MCF 10A (cell line): ENCODE data around the gene ADAM22. TPM values are rescaled to one million over a fixed set of nuclear protein-coding genes. Genes with fewer than 3 reads are reported as not detected.

ENCODE experiments used
- BruUV-seq: library from RNA; stranded (reverse); fragments of 400-500 nt; replicated peaks from 2 replicates; lab custom pipeline; 2021; lab: Mats Ljungman, UMichigan
- CTCF ChIA-PET: fragments of 300-600 bp; sonication (Branson Sonifier 250); formaldehyde crosslinking; extraction: SDS; loops from one replicate; lab custom pipeline; 2021; ENCODE audit warnings: antibody characterized with exemption, inconsistent platforms; lab: Yijun Ruan, JAX
- POLR2A ChIA-PET: fragments of 300-600, 350-650 bp; sonication (Branson Sonifier 250); formaldehyde crosslinking; extraction: SDS; loops from one replicate; lab custom pipeline; 2020; ENCODE audit warnings: antibody characterized with exemption, inconsistent platforms; lab: Yijun Ruan, JAX
- DNase-seq: peaks from one replicate; pipeline ENCODE4 v3.0.0-alpha.2; 2018; ENCODE audit not compliant: unreplicated experiment
- H3K27ac Mint-ChIP-seq: one replicate; pipeline ENCODE4 v1.8.0; 2022; ENCODE audit warnings: mild to moderate bottlenecking, low read depth, mixed read lengths; ENCODE audit not compliant: unreplicated experiment
- H3K27me3 Mint-ChIP-seq: one replicate; pipeline ENCODE4 v1.8.0; 2022; ENCODE audit warnings: mixed read lengths; ENCODE audit not compliant: insufficient read depth, unreplicated experiment
- H3K36me3 Mint-ChIP-seq: one replicate; pipeline ENCODE4 v1.8.0; 2022; ENCODE audit warnings: mild to moderate bottlenecking, moderate library complexity, mixed read lengths; ENCODE audit not compliant: insufficient read depth, unreplicated experiment
- H3K4me1 Mint-ChIP-seq: one replicate; pipeline ENCODE4 v1.8.0; 2022; ENCODE audit warnings: mixed read lengths; ENCODE audit not compliant: insufficient read depth, unreplicated experiment
- H3K4me3 Mint-ChIP-seq: one replicate; pipeline ENCODE4 v1.8.0; 2022; ENCODE audit warnings: mild to moderate bottlenecking, moderate library complexity, mixed read lengths; ENCODE audit not compliant: unreplicated experiment
- H3K9me3 Mint-ChIP-seq: one replicate; pipeline ENCODE4 v1.8.0; 2022; ENCODE audit warnings: mixed read lengths; ENCODE audit not compliant: unreplicated experiment
- intact Hi-C: fragments of 100-400 bp; cut with micrococcal nuclease; formaldehyde crosslinking; loops from 2 replicates; pipeline ENCODE4 v1.14.1; 2022
- total RNA-seq: library from RNA; stranded (reverse); gene quantifications from 2 replicates; pipeline ENCODE4 v1.2.3, GENCODE V29; 2022
- TF ChIP-seq, protein P1 (sequence below): fragments of 200-600 bp; IDR thresholded peaks from one replicate; pipeline ENCODE4 v1.8.0; 2022; ENCODE audit warnings: antibody characterized with exemption, mild to moderate bottlenecking; ENCODE audit not compliant: unreplicated experiment

Gene ADAM22
- total RNA-seq, 1 experiment from 2014 or later = not detected

DNA sequence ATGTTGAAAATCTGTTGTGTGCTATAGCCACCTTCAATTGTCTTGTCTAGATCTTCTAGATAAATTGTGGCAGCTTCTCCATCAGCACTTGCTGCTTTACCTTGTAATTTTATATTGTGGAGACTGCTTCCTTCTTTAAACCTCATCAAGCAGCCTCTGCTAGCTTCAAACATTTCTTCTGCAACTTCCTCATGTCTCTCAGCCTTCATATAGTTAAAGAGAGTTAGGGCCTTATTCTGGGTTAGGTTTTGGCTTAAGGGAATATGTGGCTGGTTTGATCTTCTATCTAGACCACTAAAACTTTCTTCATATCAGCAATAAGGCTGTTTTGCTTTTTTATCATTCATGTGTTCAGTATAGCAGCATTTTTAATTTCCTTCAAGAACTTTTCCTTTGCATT is 128.2 kb downstream of the ADAM22 start:
- peaks cover 45% of the 10 kb centered on the region for H3K27me3 Mint-ChIP-seq
- TF ChIP-seq, protein P1, sequence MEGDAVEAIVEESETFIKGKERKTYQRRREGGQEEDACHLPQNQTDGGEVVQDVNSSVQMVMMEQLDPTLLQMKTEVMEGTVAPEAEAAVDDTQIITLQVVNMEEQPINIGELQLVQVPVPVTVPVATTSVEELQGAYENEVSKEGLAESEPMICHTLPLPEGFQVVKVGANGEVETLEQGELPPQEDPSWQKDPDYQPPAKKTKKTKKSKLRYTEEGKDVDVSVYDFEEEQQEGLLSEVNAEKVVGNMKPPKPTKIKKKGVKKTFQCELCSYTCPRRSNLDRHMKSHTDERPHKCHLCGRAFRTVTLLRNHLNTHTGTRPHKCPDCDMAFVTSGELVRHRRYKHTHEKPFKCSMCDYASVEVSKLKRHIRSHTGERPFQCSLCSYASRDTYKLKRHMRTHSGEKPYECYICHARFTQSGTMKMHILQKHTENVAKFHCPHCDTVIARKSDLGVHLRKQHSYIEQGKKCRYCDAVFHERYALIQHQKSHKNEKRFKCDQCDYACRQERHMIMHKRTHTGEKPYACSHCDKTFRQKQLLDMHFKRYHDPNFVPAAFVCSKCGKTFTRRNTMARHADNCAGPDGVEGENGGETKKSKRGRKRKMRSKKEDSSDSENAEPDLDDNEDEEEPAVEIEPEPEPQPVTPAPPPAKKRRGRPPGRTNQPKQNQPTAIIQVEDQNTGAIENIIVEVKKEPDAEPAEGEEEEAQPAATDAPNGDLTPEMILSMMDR = no peak
- H3K9me3 Mint-ChIP-seq = no peaks in the 10 kb centered on the region
- no TSS peak for BruUV-seq
- no peak for DNase-seq
- H3K4me3 Mint-ChIP-seq = no peak overlapping the region
- no peak overlapping the region for H3K27ac Mint-ChIP-seq
- intact Hi-C loops = no loop called here
- POLR2A ChIA-PET = no interaction called here
- no peaks in the 10 kb centered on the region for H3K4me1 Mint-ChIP-seq
- CTCF ChIA-PET = no interaction called here
- H3K36me3 Mint-ChIP-seq = no peaks in the 10 kb centered on the region

- intact Hi-C loops = no loop called here
- no peaks in the 10 kb centered on the region for H3K36me3 Mint-ChIP-seq
- peaks cover 59% of the 10 kb centered on the region for H3K27me3 Mint-ChIP-seq
- CTCF ChIA-PET = no interaction called here
- BruUV-seq = no TSS peak
- no peak for DNase-seq
- no peaks in the 10 kb centered on the region for H3K9me3 Mint-ChIP-seq
- TF ChIP-seq, protein P1 = no peak
- no peak overlapping the region for H3K27ac Mint-ChIP-seq
- no peak overlapping the region for H3K4me3 Mint-ChIP-seq
- POLR2A ChIA-PET = no interaction called here
- no peaks in the 10 kb centered on the region for H3K4me1 Mint-ChIP-seq
These were observed 135.0 kb downstream of the ADAM22 start for GRCh38 chr7:88069093-88069492.

- intact Hi-C loops = no loop called here
- ChIA-PET POLR2A (no interaction called here), CTCF (no interaction called here)
- Mint-ChIP-seq H3K4me3 (no peak overlapping the region), H3K4me1 (no peaks in the 10 kb centered on the region), H3K27ac (no peak overlapping the region), H3K9me3 (no peaks in the 10 kb centered on the region), H3K27me3 (peaks cover 52% of the 10 kb centered on the region), H3K36me3 (no peaks in the 10 kb centered on the region)
- no TSS peak for BruUV-seq
- DNase-seq = no peak
- TF ChIP-seq, protein P1 = no peak
These were observed 138.1 kb downstream of the ADAM22 start for GRCh38 chr7:88071994-88072714.

GRCh38 chr7:88072715-88073055 is 138.6 kb downstream of the ADAM22 start:
- intact Hi-C loops = no loop called here
- ChIA-PET POLR2A (no interaction called here), CTCF (no interaction called here)
- Mint-ChIP-seq H3K27me3 (peaks cover 50% of the 10 kb centered on the region), H3K4me1 (no peaks in the 10 kb centered on the region), H3K9me3 (no peaks in the 10 kb centered on the region), H3K36me3 (no peaks in the 10 kb centered on the region), H3K27ac (no peak overlapping the region), H3K4me3 (no peak overlapping the region)
- no peak for DNase-seq
- TF ChIP-seq, protein P1 = no peak
- no TSS peak for BruUV-seq
